Ishikawa (cell line): Measurements from ENCODE around the gene VIPR1.

Experiments
- CEBPB ChIP-seq: IDR thresholded peaks from 2 replicates; pipeline ENCODE4 v1.6.1; 2012
- CREB1 ChIP-seq: IDR thresholded peaks from 2 replicates; pipeline ENCODE4 v1.6.1; 2012; ENCODE audit warnings: low read depth
- EGR1 ChIP-seq: IDR thresholded peaks from 2 replicates; pipeline ENCODE4 v1.6.1; 2012
- EP300 ChIP-seq: IDR thresholded peaks from 2 replicates; pipeline ENCODE4 v1.6.1; 2012; ENCODE audit warnings: borderline replicate concordance
- FOXM1 ChIP-seq: IDR thresholded peaks from 2 replicates; pipeline ENCODE4 v1.6.1; 2012; ENCODE audit warnings: low read depth, borderline replicate concordance
- NFIC ChIP-seq: IDR thresholded peaks from 2 replicates; pipeline ENCODE4 v1.6.1; 2012
- RAD21 ChIP-seq: IDR thresholded peaks from 2 replicates; pipeline ENCODE4 v1.6.1; 2012; ENCODE audit warnings: low read depth
- TAF1 ChIP-seq: IDR thresholded peaks from 2 replicates; pipeline ENCODE4 v1.6.1; 2012; ENCODE audit warnings: low read depth, mild to moderate bottlenecking
- TCF12 ChIP-seq: IDR thresholded peaks from 2 replicates; pipeline ENCODE4 v1.6.1; 2012; ENCODE audit warnings: low read depth
- TEAD4 ChIP-seq: IDR thresholded peaks from 2 replicates; pipeline ENCODE4 v1.6.1; 2012
- YY1 ChIP-seq: IDR thresholded peaks from 2 replicates; pipeline ENCODE4 v1.6.1; 2012; ENCODE audit warnings: low read depth
- ZBTB7A ChIP-seq: IDR thresholded peaks from 2 replicates; pipeline ENCODE4 v1.6.1; 2012; ENCODE audit warnings: low read depth
- TF ChIP-seq, protein P1 (sequence below): IDR thresholded peaks from 2 replicates; pipeline ENCODE4 v1.6.1; 2012; ENCODE audit warnings: low read depth, mild to moderate bottlenecking
- TF ChIP-seq, protein P2 (sequence below): IDR thresholded peaks from 2 replicates; pipeline ENCODE4 v1.6.1; 2012
- TF ChIP-seq, protein P3 (sequence below): IDR thresholded peaks from 2 replicates; pipeline ENCODE4 v1.6.1; 2012

Gene VIPR1

DNA sequence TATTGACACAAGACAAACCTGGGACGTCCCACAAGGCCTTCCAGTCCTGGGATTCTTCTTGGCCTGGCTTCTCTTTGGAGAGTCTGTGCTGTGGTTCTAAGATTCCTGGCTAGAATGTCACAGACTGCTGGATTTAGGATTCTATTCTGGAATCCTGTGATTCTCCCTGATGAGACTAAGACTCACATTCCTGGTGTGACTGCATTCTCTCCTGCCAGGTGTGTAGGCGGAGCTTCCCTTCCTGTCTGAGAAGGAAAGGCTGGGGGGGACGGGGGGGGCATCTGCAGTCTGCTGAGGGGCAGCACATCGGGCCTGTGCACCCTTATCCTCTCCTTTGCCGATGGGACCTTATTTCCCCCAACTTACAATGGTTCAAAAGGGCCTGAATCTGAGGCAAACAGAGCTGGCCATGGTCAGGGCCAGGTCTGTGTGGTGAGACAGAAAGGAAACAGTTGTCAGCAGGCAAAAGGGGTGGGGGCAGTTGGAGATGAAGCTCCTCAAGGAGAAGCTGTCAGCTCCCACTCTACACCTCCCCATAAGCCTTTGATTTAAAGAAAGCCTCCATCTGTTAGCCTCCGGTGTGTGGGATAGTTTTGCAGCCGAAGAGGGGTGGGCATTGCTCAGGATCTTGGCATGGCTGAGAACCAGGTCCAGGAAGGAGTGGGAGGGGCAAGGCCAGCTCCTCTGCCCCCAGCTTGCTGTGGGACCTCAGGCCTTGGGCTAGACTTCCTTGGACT, 30.9 kb downstream of the VIPR1 start:
- no peak for TF ChIP-seq NFIC
- TF ChIP-seq FOXM1: no peak
- no peak for TF ChIP-seq TCF12
- no peak for TF ChIP-seq CEBPB
- TF ChIP-seq TAF1: no peak

DNA sequence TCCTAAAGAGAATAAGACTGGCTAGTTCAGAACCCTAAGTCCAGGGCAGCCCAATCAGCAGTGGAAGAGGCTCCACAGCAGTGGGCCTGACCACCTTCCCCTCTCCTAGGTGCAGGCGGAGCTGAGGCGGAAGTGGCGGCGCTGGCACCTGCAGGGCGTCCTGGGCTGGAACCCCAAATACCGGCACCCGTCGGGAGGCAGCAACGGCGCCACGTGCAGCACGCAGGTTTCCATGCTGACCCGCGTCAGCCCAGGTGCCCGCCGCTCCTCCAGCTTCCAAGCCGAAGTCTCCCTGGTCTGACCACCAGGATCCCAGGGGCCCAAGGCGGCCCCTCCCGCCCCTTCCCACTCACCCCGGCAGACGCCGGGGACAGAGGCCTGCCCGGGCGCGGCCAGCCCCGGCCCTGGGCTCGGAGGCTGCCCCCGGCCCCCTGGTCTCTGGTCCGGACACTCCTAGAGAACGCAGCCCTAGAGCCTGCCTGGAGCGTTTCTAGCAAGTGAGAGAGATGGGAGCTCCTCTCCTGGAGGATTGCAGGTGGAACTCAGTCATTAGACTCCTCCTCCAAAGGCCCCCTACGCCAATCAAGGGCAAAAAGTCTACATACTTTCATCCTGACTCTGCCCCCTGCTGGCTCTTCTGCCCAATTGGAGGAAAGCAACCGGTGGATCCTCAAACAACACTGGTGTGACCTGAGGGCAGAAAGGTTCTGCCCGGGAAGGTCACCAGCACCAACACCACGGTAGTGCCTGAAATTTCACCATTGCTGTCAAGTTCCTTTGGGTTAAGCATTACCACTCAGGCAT, 33.7 kb downstream of the VIPR1 start:
- TF ChIP-seq CREB1 (no peak), RAD21 (peak; percentile 44)

DNA sequence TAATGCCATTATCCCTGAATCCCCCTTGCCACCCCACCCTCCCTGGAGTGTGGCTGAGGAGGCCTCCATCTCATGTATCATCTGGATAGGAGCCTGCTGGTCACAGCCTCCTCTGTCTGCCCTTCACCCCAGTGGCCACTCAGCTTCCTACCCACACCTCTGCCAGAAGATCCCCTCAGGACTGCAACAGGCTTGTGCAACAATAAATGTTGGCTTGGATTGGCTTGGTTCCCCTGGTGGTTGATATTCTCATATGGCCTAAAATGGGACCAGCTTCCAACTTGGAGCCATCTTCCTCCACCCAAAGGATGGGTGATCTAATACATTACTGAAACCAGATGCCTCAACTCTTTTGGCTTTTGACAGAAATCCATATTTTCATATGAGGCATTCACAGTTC, 34.9 kb downstream of the VIPR1 start:
- TF ChIP-seq EP300: no peak
- TF ChIP-seq, protein P1, sequence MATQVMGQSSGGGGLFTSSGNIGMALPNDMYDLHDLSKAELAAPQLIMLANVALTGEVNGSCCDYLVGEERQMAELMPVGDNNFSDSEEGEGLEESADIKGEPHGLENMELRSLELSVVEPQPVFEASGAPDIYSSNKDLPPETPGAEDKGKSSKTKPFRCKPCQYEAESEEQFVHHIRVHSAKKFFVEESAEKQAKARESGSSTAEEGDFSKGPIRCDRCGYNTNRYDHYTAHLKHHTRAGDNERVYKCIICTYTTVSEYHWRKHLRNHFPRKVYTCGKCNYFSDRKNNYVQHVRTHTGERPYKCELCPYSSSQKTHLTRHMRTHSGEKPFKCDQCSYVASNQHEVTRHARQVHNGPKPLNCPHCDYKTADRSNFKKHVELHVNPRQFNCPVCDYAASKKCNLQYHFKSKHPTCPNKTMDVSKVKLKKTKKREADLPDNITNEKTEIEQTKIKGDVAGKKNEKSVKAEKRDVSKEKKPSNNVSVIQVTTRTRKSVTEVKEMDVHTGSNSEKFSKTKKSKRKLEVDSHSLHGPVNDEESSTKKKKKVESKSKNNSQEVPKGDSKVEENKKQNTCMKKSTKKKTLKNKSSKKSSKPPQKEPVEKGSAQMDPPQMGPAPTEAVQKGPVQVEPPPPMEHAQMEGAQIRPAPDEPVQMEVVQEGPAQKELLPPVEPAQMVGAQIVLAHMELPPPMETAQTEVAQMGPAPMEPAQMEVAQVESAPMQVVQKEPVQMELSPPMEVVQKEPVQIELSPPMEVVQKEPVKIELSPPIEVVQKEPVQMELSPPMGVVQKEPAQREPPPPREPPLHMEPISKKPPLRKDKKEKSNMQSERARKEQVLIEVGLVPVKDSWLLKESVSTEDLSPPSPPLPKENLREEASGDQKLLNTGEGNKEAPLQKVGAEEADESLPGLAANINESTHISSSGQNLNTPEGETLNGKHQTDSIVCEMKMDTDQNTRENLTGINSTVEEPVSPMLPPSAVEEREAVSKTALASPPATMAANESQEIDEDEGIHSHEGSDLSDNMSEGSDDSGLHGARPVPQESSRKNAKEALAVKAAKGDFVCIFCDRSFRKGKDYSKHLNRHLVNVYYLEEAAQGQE: no peak
- TF ChIP-seq YY1: no peak
- TF ChIP-seq TCF12: no peak
- no peak for TF ChIP-seq EGR1
- TF ChIP-seq RAD21: no peak
- TF ChIP-seq FOXM1: no peak
- no peak for TF ChIP-seq CREB1
- no peak for TF ChIP-seq NFIC
- no peak for TF ChIP-seq ZBTB7A
- TF ChIP-seq CEBPB: no peak
- TF ChIP-seq, protein P2, sequence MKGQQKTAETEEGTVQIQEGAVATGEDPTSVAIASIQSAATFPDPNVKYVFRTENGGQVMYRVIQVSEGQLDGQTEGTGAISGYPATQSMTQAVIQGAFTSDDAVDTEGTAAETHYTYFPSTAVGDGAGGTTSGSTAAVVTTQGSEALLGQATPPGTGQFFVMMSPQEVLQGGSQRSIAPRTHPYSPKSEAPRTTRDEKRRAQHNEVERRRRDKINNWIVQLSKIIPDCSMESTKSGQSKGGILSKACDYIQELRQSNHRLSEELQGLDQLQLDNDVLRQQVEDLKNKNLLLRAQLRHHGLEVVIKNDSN: no peak

DNA sequence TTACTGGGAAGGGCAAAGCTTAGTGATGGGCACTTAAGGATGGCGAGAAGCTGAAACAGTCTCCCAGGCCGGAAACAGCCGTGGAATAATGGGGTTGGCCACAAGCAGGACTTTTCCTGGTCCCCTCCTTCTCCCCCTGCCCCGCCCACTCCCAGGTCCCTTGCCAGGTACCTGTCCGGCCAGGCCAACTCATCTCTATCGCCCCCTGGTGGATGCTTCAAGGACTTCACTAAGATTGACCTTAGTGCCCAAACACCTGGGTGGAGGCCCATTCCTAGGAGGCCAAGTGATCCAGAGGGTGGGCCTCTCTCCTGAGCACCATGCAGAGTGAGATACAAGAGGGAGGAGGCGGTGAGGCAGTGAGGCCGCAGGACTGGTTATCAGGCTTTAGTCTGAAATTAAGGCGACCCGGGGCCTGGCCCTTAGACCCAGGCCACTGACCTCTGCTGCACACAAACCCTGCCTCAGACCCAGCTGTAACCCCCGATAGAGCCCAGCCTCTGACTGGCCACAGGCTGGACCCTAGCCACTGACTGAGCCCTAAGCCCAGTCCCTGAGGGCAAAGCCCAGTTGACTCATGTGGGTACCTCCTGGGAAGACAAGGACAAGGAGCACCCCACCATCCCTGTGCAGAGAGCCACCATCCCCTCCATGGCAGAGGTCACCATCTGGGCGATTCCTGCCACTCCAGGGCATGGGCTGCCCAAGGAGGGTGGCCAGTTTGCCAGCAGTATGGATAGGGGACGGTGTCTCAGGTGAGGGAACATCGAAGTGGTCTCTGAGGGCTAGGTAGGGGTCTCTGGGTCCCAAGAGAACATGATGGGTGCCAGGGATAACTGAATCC, 37.6 kb downstream of the VIPR1 start:
- TF ChIP-seq NFIC (peak; percentile 36), EGR1 (no peak), TCF12 (no peak), RAD21 (peak; percentile 71), TAF1 (no peak), EP300 (no peak), FOXM1 (no peak), YY1 (no peak), TEAD4 (no peak), CREB1 (no peak), ZBTB7A (no peak)
- TF ChIP-seq, protein P1: no peak
- TF ChIP-seq, protein P2: no peak
- TF ChIP-seq, protein P3, sequence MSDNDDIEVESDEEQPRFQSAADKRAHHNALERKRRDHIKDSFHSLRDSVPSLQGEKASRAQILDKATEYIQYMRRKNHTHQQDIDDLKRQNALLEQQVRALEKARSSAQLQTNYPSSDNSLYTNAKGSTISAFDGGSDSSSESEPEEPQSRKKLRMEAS: no peak

DNA sequence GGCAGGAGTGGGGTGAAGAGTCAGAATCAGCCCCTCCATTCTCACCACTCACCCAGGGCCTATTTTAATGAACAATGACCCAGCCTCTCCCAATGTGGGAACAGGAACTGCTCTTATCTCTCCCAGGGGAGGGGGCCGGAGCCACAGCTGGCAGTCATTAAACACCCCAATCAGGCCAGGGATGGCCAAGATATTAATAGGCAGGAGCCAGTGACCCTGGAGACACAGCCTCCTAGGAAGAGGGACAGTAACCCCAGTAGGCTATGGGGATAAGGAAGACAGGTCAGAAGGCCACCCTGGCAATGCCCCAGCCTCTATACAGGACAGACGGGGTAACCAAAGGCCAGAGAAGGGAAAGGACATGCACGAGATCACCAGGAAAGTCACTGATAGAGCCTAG, 38.6 kb downstream of the VIPR1 start:
- TF ChIP-seq NFIC: no peak
